Caco-2 (cell line): Measurements from ENCODE around the gene SPATA19. TPM values are rescaled to one million over a fixed set of nuclear protein-coding genes. Genes with fewer than 3 reads are reported as not detected.

Experiments used
- BruUV-seq: library from RNA; stranded (reverse); fragments of 400-500 nt; replicated peaks from 2 replicates; lab custom pipeline; 2021; lab: Mats Ljungman, UMichigan
- CTCF ChIA-PET: fragments of 300-600 bp; sonication (Branson Sonifier 250); formaldehyde crosslinking; loops from one replicate; lab custom pipeline; 2022; ENCODE audit warnings: antibody characterized with exemption; lab: Charles Lee
- POLR2A ChIA-PET: fragments of 300-600 bp; sonication (Branson Sonifier 250); formaldehyde crosslinking; loops from one replicate; lab custom pipeline; 2022; ENCODE audit warnings: antibody characterized with exemption; lab: Charles Lee
- DNase-seq, 2 experiments: peaks; one replicate each; pipeline versions ENCODE4 v3.0.0 to v3.0.0-alpha.2; 2020 to 2022
- H3K27me3 ChIP-seq: replicated peaks from 2 replicates; pipeline ENCODE4 v1.6.0; 2011; ENCODE audit warnings: low read length; ENCODE audit not compliant: control insufficient read depth, insufficient read depth
- H3K36me3 ChIP-seq: 2 replicates; pipeline ENCODE4 v1.5.1; 2011; ENCODE audit warnings: low read length; ENCODE audit not compliant: control insufficient read depth, insufficient read depth
- H3K4me1 ChIP-seq: fragments of 250-450 bp; sonication (Bioruptor Pico); 2 replicates; pipeline ENCODE4 v1.5.1; 2020; ENCODE audit warnings: mild to moderate bottlenecking
- H3K4me3 ChIP-seq: 2 replicates; pipeline ENCODE4 v1.5.1; 2011; ENCODE audit warnings: low read depth, mild to moderate bottlenecking, control low read depth, low read length
- H3K9me3 ChIP-seq: fragments of 250-450 bp; sonication (Bioruptor Pico); 2 replicates; pipeline ENCODE4 v1.5.1; 2020; ENCODE audit warnings: mild to moderate bottlenecking, moderate library complexity
- H3K27ac Mint-ChIP-seq: one replicate; pipeline ENCODE4 v1.8.0; 2022; ENCODE audit warnings: mixed read lengths; ENCODE audit not compliant: unreplicated experiment
- H3K27me3 Mint-ChIP-seq: one replicate; pipeline ENCODE4 v1.8.0; 2022; ENCODE audit warnings: mixed read lengths; ENCODE audit not compliant: insufficient read depth, unreplicated experiment
- H3K36me3 Mint-ChIP-seq: one replicate; pipeline ENCODE4 v1.8.0; 2022; ENCODE audit warnings: mild to moderate bottlenecking, mixed read lengths; ENCODE audit not compliant: insufficient read depth, unreplicated experiment
- H3K4me1 Mint-ChIP-seq: one replicate; pipeline ENCODE4 v1.8.0; 2022; ENCODE audit warnings: low read depth, mixed read lengths; ENCODE audit not compliant: unreplicated experiment
- H3K4me3 Mint-ChIP-seq: one replicate; pipeline ENCODE4 v1.8.0; 2022; ENCODE audit warnings: mild to moderate bottlenecking, moderate library complexity, mixed read lengths; ENCODE audit not compliant: unreplicated experiment
- H3K9me3 Mint-ChIP-seq: one replicate; pipeline ENCODE4 v1.8.0; 2022; ENCODE audit warnings: mixed read lengths; ENCODE audit not compliant: unreplicated experiment
- CTCF ChIP-seq, 2 experiments: fragments of 200-600 bp in 1 of 2; IDR thresholded peaks; 1 replicate in 1 of 2; 2 replicates in 1 of 2; pipeline versions ENCODE4 v1.5.1 to v1.8.0; 2011 to 2022; ENCODE audit warnings: antibody characterized with exemption in 1 of 2, control low read depth in 1 of 2, inconsistent platforms in 1 of 2, low read depth in 1 of 2, low read length in 1 of 2, mild to moderate bottlenecking in 1 of 2, moderate library complexity in 1 of 2; ENCODE audit not compliant: insufficient read depth in 1 of 2, severe bottlenecking in 1 of 2, unreplicated experiment in 1 of 2
- intact Hi-C: fragments of 100-400 bp; cut with micrococcal nuclease; formaldehyde crosslinking; loops from one replicate; pipeline ENCODE4 v1.10.0; 2022; ENCODE audit not compliant: unreplicated experiment
- total RNA-seq: library from RNA; stranded (reverse); gene quantifications from 2 replicates; pipeline ENCODE4 v1.2.3, GENCODE V29; 2022

SPATA19 gene
- total RNA-seq, 1 experiment from 2014 or later = not detected

DNA sequence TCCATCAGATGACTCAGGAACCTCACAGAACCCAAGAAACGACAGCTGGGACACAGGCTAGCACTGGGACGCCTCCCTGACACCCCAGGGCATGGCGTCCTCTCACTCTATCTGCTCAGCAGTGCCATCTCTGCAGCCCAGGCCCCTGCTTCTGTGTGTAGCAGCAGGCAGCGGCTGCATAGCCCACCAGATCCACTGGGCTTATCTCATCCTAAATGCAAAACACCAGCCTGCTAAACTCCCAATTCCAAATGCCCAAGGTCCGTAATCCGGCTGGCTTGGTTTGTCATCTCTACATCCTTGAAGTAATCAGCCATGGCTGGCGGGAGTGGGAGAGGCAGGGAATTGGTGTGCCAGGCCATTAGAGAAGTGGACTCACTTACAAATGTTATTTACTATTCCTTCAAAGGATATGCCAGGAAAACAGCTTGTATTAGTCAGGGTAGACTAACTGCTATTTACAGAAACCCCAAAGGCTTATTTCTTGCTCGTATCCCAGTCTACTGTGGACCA lies 30.7 kb downstream of the SPATA19 start:
- Histone ChIP-seq H3K9me3 (no peaks in the 10 kb centered on the region), H3K27me3 (no peaks in the 10 kb centered on the region), H3K4me1 (no peaks in the 10 kb centered on the region), H3K4me3 (no peak overlapping the region), H3K36me3 (no peaks in the 10 kb centered on the region)
- TF ChIP-seq CTCF (IDR thresholded peaks at IDR 0.05; ENCODE audit: insufficient read depth in 1 of 2, low read depth in 1 of 2, low read length in 1 of 2, severe bottlenecking in 1 of 2, unreplicated experiment in 1 of 2) = no peak
- Mint-ChIP-seq H3K27ac (no peak overlapping the region), H3K9me3 (no peaks in the 10 kb centered on the region), H3K36me3 (no peaks in the 10 kb centered on the region), H3K4me1 (no peaks in the 10 kb centered on the region), H3K27me3 (peaks cover 9% of the 10 kb centered on the region), H3K4me3 (no peak overlapping the region)
- no TSS peak for BruUV-seq
- POLR2A ChIA-PET = no interaction called here
- CTCF ChIA-PET = no interaction called here
- no peak for DNase-seq
- intact Hi-C loops = no loop called here

GRCh38 chr11:133811850-133812685 lies 33.2 kb downstream of the SPATA19 start:
- ChIA-PET CTCF (no interaction called here), POLR2A (no interaction called here)
- DNase-seq = peak in 1 of 2 experiments; percentile 26
- H3K4me1 Mint-ChIP-seq = peaks cover 4% of the 10 kb centered on the region
- no peaks in the 10 kb centered on the region for H3K9me3 Mint-ChIP-seq
- no peaks in the 10 kb centered on the region for H3K36me3 Mint-ChIP-seq
- Histone ChIP-seq H3K36me3 (no peaks in the 10 kb centered on the region), H3K4me3 (no peak overlapping the region), H3K4me1 (0 out of 2 replicates have a peak, but pooled peaks cover 3% of the 10 kb centered on the region), H3K27me3 (no peaks in the 10 kb centered on the region; the same call in 1 of the 2 replicates), H3K9me3 (no peaks in the 10 kb centered on the region)
- intact Hi-C loops = no loop called here
- no TSS peak for BruUV-seq
- no peak for TF ChIP-seq CTCF (IDR thresholded peaks at IDR 0.05; ENCODE audit: insufficient read depth in 1 of 2, low read depth in 1 of 2, low read length in 1 of 2, severe bottlenecking in 1 of 2, unreplicated experiment in 1 of 2)
- H3K27ac Mint-ChIP-seq = no peak overlapping the region
- H3K4me3 Mint-ChIP-seq = no peak overlapping the region
- peaks cover 12% of the 10 kb centered on the region for H3K27me3 Mint-ChIP-seq

DNA sequence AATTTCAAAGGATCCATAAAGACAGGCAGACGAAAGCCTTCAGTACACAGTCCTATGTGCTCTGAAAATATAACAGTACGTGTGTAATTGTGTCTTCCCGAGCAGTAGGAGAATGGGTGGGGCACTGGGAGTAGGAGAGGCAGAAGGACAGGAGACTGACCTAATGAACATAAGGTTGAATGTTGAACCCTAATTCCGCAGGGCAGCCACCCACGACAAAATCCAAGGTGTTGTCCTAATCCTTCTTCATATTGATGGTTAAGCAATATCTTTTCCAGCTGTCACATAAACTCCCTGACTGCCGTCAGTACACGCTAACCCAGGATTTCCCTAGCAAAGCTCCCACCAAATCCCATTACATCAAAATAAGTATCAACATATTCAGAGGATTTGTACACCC lies 34.5 kb downstream of the SPATA19 start:
- H3K4me3 ChIP-seq = no peak overlapping the region
- no TSS peak for BruUV-seq
- ChIA-PET CTCF (no interaction called here), POLR2A (no interaction called here)
- intact Hi-C loops = no loop called here
- Mint-ChIP-seq H3K9me3 (no peaks in the 10 kb centered on the region), H3K4me3 (no peak overlapping the region), H3K27me3 (peaks cover 10% of the 10 kb centered on the region), H3K36me3 (no peaks in the 10 kb centered on the region), H3K27ac (no peak overlapping the region), H3K4me1 (peaks cover 4% of the 10 kb centered on the region)
- H3K4me1 ChIP-seq = 0 out of 2 replicates have a peak, but pooled peaks cover 3% of the 10 kb centered on the region
- H3K36me3 ChIP-seq = no peaks in the 10 kb centered on the region
- no peaks in the 10 kb centered on the region; the same call in 1 of the 2 replicates for H3K27me3 ChIP-seq
- no peak for DNase-seq
- no peak for TF ChIP-seq CTCF (IDR thresholded peaks at IDR 0.05; ENCODE audit: insufficient read depth in 1 of 2, low read depth in 1 of 2, low read length in 1 of 2, severe bottlenecking in 1 of 2, unreplicated experiment in 1 of 2)
- no peaks in the 10 kb centered on the region; the same call in 1 of the 2 replicates for H3K9me3 ChIP-seq
